GM18951 (cell line): Measurements from ENCODE around the gene TFAP2C.
"Not testable (repeated sequence)": the region's sequence is repeated elsewhere in the genome, so short reads cannot be mapped to it uniquely, and the experiment has no call there.

ENCODE experiments used
- POLR2A ChIP-seq: IDR thresholded peaks from 4 replicates; pipeline ENCODE4 v1.6.1; 2011; ENCODE audit warnings: mild to moderate bottlenecking; ENCODE audit not compliant: insufficient read length, insufficient read depth; ENCODE audit errors: extremely low read depth
- in situ Hi-C: fragments of 300-500 bp; cut with MboI; formaldehyde crosslinking; loops from one replicate; pipeline ENCODE4 v1.12.0; 2022; ENCODE audit warnings: low sequenced_read_pairs, mixed read lengths, inconsistent platforms; ENCODE audit not compliant: unreplicated experiment

Gene TFAP2C

DNA sequence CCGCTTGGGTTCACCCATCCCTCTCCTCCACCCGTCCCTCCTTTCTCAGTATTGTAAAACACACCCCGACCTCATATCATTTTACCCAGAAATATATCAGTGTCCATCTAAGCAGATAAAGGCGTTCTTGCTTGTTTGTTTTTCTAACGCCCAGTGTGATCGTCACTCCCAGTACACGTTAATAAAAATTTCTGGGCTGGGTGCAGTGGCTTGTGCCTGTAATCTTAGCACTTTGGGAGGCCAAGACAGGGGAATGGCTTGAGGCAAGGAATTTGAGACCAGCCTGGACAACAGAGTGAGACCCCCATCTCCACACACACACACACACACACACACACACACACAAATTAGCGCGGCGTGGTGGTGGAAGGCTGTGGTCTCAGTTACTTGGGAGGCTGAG is 24.4 kb upstream of the TFAP2C start:
- TF ChIP-seq POLR2A, result no peak
- in situ Hi-C loops, result no loop called here

DNA sequence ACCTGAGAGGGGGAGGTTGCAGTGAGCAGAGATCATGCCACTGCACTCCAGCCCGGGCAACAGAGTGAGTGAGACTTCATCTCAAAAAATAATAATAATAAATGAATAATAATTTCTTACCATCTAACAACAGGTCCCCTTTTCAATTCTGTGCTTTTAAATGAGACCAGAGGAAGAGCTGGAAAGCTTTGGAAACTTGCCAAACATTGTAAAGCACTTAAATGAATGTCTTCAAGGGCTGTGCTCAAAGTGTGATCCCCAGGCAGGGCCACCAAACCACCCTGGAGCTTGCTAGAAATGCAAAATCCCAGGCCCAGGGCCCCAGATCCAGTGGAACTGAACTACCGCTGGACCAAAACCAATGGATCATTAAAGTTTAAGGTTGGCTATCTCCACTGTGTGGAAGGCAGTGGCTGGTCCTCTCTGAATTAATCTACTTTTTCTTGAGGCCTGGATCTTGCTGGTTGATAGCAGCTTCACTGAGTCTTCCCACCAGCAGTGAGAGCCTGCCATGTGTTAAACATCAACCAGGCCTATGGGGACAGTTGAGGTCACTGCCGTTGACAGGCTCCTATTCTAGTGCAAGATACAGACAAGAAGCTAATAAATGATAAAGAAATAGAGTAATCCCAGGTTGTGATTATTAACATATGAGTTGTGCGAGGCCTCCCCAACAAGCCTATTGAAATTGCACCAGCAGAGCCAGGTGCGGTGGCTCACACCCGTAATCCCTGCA is 23.7 kb upstream of the TFAP2C start:
- no peak for TF ChIP-seq POLR2A
- in situ Hi-C loops, result no loop called here

DNA sequence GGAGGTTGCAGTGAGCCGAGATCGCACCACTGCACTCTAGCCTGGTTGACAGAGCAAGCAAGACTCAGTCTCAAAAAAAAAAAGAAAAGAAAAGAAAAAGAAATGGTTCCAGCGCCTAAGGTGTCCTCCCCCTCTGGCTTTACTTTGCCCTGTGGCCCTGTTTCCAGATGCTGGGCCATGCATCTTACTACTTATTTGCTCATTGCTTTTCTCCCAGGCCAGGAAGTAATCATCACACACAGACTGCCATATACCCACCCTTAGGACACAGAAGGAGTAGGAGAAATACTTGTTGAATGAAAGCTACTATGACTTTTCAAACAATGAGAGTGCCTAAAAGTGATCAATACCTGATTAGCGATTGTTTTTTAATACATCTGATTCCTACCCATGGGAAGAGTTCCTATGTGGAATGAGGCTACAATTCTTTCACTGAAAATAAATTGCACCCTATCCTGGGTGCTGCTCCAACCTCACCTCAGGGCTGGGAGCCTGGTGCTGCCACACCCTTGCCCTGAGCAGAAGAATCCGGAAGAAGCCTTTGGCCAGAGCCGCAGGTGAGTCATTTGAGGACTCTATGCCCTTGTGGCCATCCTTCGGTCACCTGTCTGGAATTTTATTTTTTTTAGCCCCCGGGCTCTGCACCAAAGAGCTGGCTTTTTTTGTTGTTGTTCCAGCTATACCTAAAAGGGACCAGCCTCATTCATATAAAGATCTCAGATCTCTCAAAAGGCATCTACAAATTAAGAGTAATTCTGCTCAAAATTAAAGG is 22.7 kb upstream of the TFAP2C start:
- no peak for TF ChIP-seq POLR2A
- in situ Hi-C loops, result no loop called here

- in situ Hi-C loops, result no loop called here
- no peak for TF ChIP-seq POLR2A
Measured at GRCh38 chr20:56607061-56607704, 21.9 kb upstream of the TFAP2C start.

- TF ChIP-seq POLR2A, result no peak
- in situ Hi-C loops, result no loop called here
Measured at GRCh38 chr20:56608376-56608775, 20.7 kb upstream of the TFAP2C start.

DNA sequence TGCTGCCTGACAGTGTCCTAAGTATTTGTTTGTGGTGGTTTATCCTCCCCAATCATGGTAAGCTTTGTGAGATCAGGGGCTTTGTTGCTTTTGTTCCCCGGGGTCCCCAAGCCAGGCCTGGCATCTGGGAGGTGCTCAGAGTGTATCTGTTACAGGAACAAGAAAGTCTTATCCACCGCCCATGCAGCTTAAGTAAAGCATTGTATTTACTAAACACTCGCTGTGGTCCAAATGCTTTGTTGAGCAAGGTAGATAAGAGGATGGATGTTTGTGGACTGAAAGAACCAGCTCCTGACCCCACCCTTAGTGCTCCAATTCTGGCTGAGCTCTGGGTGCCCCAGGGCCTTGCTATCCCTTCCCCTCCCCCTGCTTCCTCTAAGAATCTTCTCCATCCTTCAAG is 19.8 kb upstream of the TFAP2C start:
- no peak for TF ChIP-seq POLR2A
- in situ Hi-C loops, result no loop called here

DNA sequence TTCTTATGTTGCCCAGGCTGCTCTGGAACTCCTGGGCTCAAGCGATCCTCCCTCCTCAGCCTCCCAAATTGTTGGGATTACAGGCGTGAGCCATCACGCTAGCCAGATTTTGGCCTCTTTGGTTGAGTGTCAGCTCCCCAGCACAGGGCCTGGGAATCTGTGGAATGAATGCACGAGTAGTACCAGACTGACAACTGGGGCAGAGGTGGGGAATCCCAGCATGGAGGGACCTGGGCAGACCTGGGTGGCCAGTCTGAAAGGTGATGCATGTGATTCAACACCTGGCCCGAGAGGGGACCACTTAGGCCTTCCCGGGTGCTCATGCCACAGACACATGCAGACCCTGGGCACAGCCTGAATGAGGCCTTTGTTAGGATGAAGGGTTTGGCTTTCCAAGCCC is 19.0 kb upstream of the TFAP2C start:
- no peak for TF ChIP-seq POLR2A
- in situ Hi-C loops, result no loop called here

- in situ Hi-C loops, result no loop called here
- no peak for TF ChIP-seq POLR2A
Measured at GRCh38 chr20:56614196-56614595, 14.9 kb upstream of the TFAP2C start.

DNA sequence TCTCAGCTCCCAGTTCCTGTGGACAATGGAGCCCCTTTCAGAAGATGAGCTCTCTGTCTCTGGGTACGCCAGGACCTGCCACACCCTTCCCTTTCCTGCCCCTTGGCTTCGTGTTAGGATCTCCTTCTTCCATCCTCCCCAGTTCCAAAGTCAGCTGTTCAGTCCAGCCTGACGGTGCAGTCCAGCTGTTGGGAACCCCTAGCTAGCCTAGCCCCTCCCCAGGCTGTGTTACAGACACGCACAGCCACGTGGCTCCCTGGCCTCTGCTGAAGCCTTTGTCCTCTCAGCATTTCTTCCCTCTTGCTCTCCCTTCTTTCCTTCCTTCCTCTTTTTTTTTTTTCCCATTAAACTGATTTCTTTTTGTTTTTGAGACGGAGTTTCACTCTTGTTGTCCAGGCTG is 12.4 kb upstream of the TFAP2C start:
- no peak for TF ChIP-seq POLR2A
- in situ Hi-C loops, result no loop called here

DNA sequence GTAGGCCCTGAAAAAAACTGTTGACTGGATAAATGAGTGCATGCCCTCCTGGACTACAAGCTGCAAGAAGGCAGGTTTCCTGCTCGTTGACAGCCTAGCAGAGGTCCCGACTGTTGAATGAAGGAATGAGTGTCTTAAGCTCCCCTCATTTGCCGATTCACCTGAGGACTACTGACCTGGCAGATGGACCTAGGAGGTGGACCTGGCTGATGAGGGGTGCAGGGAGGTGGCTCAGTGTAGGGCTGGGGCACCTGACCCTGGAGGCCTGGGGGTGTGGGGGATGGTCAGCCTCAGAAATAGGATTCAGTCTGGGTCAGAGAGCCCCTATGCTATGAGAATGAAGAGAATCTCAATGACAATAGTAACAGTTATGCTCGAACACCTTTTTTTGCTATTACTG is 11.6 kb upstream of the TFAP2C start:
- no peak for TF ChIP-seq POLR2A
- in situ Hi-C loops, result no loop called here

- in situ Hi-C loops, result no loop called here
- TF ChIP-seq POLR2A, result no peak
Measured at GRCh38 chr20:56621730-56622129, 7.4 kb upstream of the TFAP2C start.

DNA sequence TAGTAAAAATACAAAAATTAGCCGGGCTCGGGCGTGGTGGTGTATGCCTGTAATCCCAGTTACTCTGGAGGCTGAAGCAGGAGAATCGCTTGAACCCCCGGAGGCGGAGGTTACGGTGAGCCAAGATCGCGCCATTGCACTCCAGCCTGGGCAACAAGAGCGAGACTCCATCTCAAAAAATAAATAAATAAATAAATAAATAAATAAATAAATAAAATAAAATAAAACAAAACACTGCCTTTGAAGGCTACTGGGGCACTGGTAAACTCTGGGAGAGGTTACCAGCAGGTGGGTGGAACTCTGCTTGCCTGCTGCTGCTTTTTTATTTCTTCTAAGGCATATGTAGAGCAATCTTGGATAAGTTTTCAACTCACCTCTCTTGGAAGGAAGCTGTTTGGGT is 5.2 kb upstream of the TFAP2C start:
- in situ Hi-C loops, result not testable (repeated sequence)

DNA sequence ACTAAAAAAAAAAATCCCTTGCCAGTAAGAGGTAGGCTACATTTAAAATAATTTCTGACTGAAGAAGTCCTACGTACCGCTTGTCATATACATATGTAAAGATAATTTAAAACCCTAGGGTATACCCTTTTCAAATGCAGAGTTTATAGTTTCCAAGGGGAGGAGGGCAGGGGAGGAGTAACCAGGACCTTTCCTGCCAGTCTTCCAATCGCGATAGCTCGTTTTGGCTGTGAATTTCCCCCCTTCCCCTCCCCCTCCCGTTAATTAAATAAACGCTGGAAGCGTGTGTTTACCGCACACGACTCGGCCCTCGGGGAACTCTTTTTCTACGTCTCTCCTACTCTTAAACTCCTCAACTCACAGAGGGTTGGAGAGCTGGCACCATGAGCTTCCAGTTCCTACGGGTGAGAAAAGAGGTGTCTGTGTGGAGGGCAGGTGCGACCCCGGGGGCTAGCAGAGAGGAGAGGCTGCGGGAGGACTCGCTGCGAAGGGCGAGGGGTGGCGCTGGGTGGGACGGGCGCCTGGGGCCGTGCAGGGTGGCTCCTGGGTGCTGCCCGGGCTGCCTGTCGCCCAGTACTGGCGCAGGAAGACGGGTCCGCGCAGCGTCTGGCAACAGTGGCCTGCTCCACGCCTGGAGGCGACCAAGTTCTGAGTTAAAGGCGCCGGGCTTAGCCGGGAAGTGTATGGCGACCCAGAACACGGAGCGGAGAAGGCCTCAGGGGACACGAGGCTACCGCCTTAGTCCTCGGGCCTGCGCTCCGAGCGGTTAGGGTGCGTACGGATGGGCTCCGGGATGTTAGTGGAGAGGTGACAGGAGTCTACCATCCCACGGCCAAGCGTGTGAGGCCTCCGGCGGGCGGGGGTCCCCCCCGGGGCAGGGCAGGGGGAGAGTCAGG is 4.1 kb upstream of the TFAP2C start:
- in situ Hi-C loops, result no loop called here
- no peak for TF ChIP-seq POLR2A
